IMR-90 (cell line): ENCODE data around the gene NFAT5. TPM values are rescaled to one million over a fixed set of nuclear protein-coding genes. Genes with fewer than 3 reads are reported as not detected.

Source experiments
- ATAC-seq: fragments of 200-7000 bp; cut with Tn5 transposase; 2 replicates; pipeline ENCODE4 v1.9.1; 2020; ENCODE audit warnings: low read depth, mild to moderate bottlenecking, moderate library complexity
- BruUV-seq: library from RNA; stranded (reverse); fragments of 400-500 nt; replicated peaks from 2 replicates; lab custom pipeline; 2021; lab: Mats Ljungman, UMichigan
- CTCF ChIA-PET: fragments of 300-600 bp; formaldehyde crosslinking; extraction: SDS; loops from one replicate; lab custom pipeline; 2021; ENCODE audit warnings: antibody characterized with exemption; lab: Yijun Ruan, JAX
- POLR2A ChIA-PET: fragments of 300-600 bp; sonication (Branson Sonifier 250); formaldehyde crosslinking; loops from one replicate; lab custom pipeline; 2022; ENCODE audit warnings: antibody characterized with exemption; ENCODE audit not compliant: unreplicated experiment; lab: Charles Lee
- DNase-seq: peaks from one replicate; pipeline ENCODE4 v3.0.0; 2013
- H2AFZ ChIP-seq: replicated peaks from 2 replicates; pipeline ENCODE3; 2013; ENCODE audit warnings: low read length, mild to moderate bottlenecking; ENCODE audit not compliant: poor library complexity
- H2AK5ac ChIP-seq: 2 replicates; pipeline ENCODE4 v1.6.1; 2013; ENCODE audit warnings: low read depth, low read length, inconsistent platforms
- H2AK9ac ChIP-seq: replicated peaks from 2 replicates; pipeline ENCODE3; 2013; ENCODE audit warnings: mild to moderate bottlenecking, low read depth, low read length, moderate library complexity; ENCODE audit not compliant: poor library complexity
- H2BK120ac ChIP-seq: 2 replicates; pipeline ENCODE4 v1.6.1; 2013; ENCODE audit warnings: low read depth, low read length, inconsistent platforms
- H2BK15ac ChIP-seq: 3 replicates; pipeline ENCODE4 v1.6.1; 2013; ENCODE audit warnings: low read depth, low read length, inconsistent platforms
- H2BK20ac ChIP-seq: 2 replicates; pipeline ENCODE4 v1.6.1; 2013; ENCODE audit warnings: low read depth, mild to moderate bottlenecking, inconsistent platforms, low read length, moderate library complexity
- H2BK5ac ChIP-seq: 2 replicates; pipeline ENCODE4 v1.6.1; 2013; ENCODE audit warnings: mild to moderate bottlenecking, low read depth, low read length, inconsistent platforms; ENCODE audit not compliant: poor library complexity, severe bottlenecking
- H3K14ac ChIP-seq: replicated peaks from 2 replicates; pipeline ENCODE4 v1.6.1; 2013; ENCODE audit warnings: low read depth, low read length, inconsistent platforms
- H3K18ac ChIP-seq: 2 replicates; pipeline ENCODE4 v1.6.1; 2013; ENCODE audit warnings: low read depth, low read length, control low read depth
- H3K23ac ChIP-seq: 2 replicates; pipeline ENCODE4 v1.6.1; 2013; ENCODE audit warnings: low read depth, low read length, inconsistent platforms
- H3K27ac ChIP-seq: 2 replicates; pipeline ENCODE4 v1.5.1; 2013; ENCODE audit warnings: mild to moderate bottlenecking, control low read depth, low read length; ENCODE audit not compliant: insufficient read depth
- H3K27me3 ChIP-seq: 2 replicates; pipeline ENCODE4 v1.6.1; 2013; ENCODE audit warnings: low read length; ENCODE audit not compliant: control insufficient read depth, insufficient read depth
- H3K36me3 ChIP-seq: 2 replicates; pipeline ENCODE4 v1.6.1; 2013; ENCODE audit warnings: low read length, mixed read lengths; ENCODE audit not compliant: control insufficient read depth, insufficient read depth
- H3K4ac ChIP-seq: 2 replicates; pipeline ENCODE4 v1.6.1; 2013; ENCODE audit warnings: low read depth, low read length, inconsistent platforms
- H3K4me1 ChIP-seq: 2 replicates; pipeline ENCODE4 v1.6.1; 2013; ENCODE audit warnings: low read length, mixed read lengths; ENCODE audit not compliant: control insufficient read depth, insufficient read depth
- H3K4me2 ChIP-seq: 2 replicates; pipeline ENCODE4 v1.6.1; 2013; ENCODE audit warnings: low read depth, mild to moderate bottlenecking, control low read depth, low read length, moderate library complexity
- H3K4me3 ChIP-seq: 2 replicates; pipeline ENCODE4 v1.5.1; 2013; ENCODE audit warnings: low read depth, mild to moderate bottlenecking, control low read depth, low read length, moderate library complexity; ENCODE audit not compliant: insufficient read depth
- H3K56ac ChIP-seq: 2 replicates; pipeline ENCODE4 v1.6.1; 2013; ENCODE audit warnings: low read length, inconsistent platforms; ENCODE audit not compliant: insufficient read depth; ENCODE audit errors: extremely low read depth
- H3K79me1 ChIP-seq, 2 experiments: 2 replicates each; pipeline ENCODE4 v1.6.1; 2013; ENCODE audit warnings: low read length in 2 of 2, inconsistent platforms in 1 of 2, low read depth in 1 of 2
- H3K9ac ChIP-seq: 2 replicates; pipeline ENCODE4 v1.6.1; 2013; ENCODE audit warnings: low read depth, low read length, control low read depth
- H3K9me1 ChIP-seq: 2 replicates; pipeline ENCODE4 v1.6.1; 2013; ENCODE audit warnings: low read length, inconsistent platforms; ENCODE audit not compliant: insufficient read depth
- H3K9me3 ChIP-seq: 2 replicates; pipeline ENCODE4 v1.6.1; 2013; ENCODE audit warnings: low read length; ENCODE audit not compliant: control insufficient read depth, insufficient read depth
- H4K20me1 ChIP-seq: 2 replicates; pipeline ENCODE4 v1.6.1; 2013; ENCODE audit warnings: low read length, inconsistent platforms; ENCODE audit not compliant: insufficient read depth
- H4K5ac ChIP-seq: 2 replicates; pipeline ENCODE4 v1.6.1; 2013; ENCODE audit warnings: mild to moderate bottlenecking, low read depth, low read length, control low read depth
- H4K8ac ChIP-seq, 2 experiments: 2 replicates each; pipeline ENCODE4 v1.6.1; 2013; ENCODE audit warnings: low read depth in 2 of 2, low read length in 2 of 2, control low read depth in 1 of 2, inconsistent platforms in 1 of 2
- H4K91ac ChIP-seq: 2 replicates; pipeline ENCODE4 v1.6.1; 2013; ENCODE audit warnings: low read depth, low read length, inconsistent platforms; ENCODE audit not compliant: insufficient read depth
- BHLHE40 ChIP-seq: fragments of 150-350 bp; IDR thresholded peaks from 2 replicates; pipeline ENCODE4 v1.6.1; 2016; ENCODE audit warnings: mild to moderate bottlenecking, low read depth, low read length
- CEBPB ChIP-seq: IDR thresholded peaks from 2 replicates; pipeline ENCODE4 v1.6.1; 2012; ENCODE audit warnings: low read depth, low read length, improper control_type of control experiment
- CHD1 ChIP-seq: IDR thresholded peaks from 2 replicates; pipeline ENCODE4 v1.6.1; 2012; ENCODE audit warnings: low read depth, low read length, improper control_type of control experiment
- FOS ChIP-seq: fragments of 150-350 bp; IDR thresholded peaks from 2 replicates; pipeline ENCODE4 v1.6.1; 2016; ENCODE audit warnings: low read depth, low read length
- MAFK ChIP-seq: IDR thresholded peaks from 2 replicates; pipeline ENCODE4 v1.6.1; 2012; ENCODE audit warnings: low read depth, low read length, improper control_type of control experiment
- MAZ ChIP-seq: IDR thresholded peaks from 2 replicates; pipeline ENCODE4 v1.6.1; 2012; ENCODE audit warnings: low read depth, mild to moderate bottlenecking, low read length, improper control_type of control experiment, moderate library complexity, borderline replicate concordance
- MXI1 ChIP-seq: IDR thresholded peaks from 2 replicates; pipeline ENCODE4 v1.6.1; 2012; ENCODE audit warnings: low read depth, mild to moderate bottlenecking, low read length, moderate library complexity, borderline replicate concordance
- NFE2L2 ChIP-seq: fragments of 150-350 bp; IDR thresholded peaks from 2 replicates; pipeline ENCODE4 v1.6.1; 2016; ENCODE audit warnings: low read depth, mild to moderate bottlenecking, low read length
- POLR2A ChIP-seq: IDR thresholded peaks from 2 replicates; pipeline ENCODE4 v1.6.1; 2012; ENCODE audit warnings: mild to moderate bottlenecking, low read depth, low read length
- RAD21 ChIP-seq: IDR thresholded peaks from 2 replicates; pipeline ENCODE4 v1.6.1; 2012; ENCODE audit warnings: low read length, improper control_type of control experiment
- RCOR1 ChIP-seq: IDR thresholded peaks from 2 replicates; pipeline ENCODE4 v1.6.1; 2012; ENCODE audit warnings: mild to moderate bottlenecking, low read length, improper control_type of control experiment; ENCODE audit not compliant: insufficient replicate concordance
- RFX5 ChIP-seq: IDR thresholded peaks from 2 replicates; pipeline ENCODE4 v1.8.0; 2012; ENCODE audit warnings: low read depth, mild to moderate bottlenecking, low read length, moderate library complexity
- SMC3 ChIP-seq: fragments of 150-350 bp; IDR thresholded peaks from 2 replicates; pipeline ENCODE4 v1.6.1; 2016; ENCODE audit warnings: low read depth, mild to moderate bottlenecking, antibody characterized with exemption, low read length, moderate library complexity
- WGBS, 2 experiments: methylation state at CpG; one replicate each; pipeline versions ENCODE4 v1.1.5 to v1.1.7; 2013; ENCODE audit warnings: missing lambda C conversion rate in 2 of 2; ENCODE audit not compliant: insufficient read length in 1 of 2; ENCODE audit errors: extremely low coverage in 2 of 2; 5-methylcytosine and 5-hydroxymethylcytosine counted together
- dilution Hi-C: fragments of 300-500 bp; cut with HindIII; formaldehyde crosslinking; loops from one replicate; pipeline ENCODE4 v1.14.3; 2018; ENCODE audit warnings: low sequenced_read_pairs; ENCODE audit not compliant: unreplicated experiment
- in situ Hi-C: fragments of 300-500 bp; cut with MboI; formaldehyde crosslinking; loops from 3 replicates; pipeline ENCODE4 v1.14.3; 2019; ENCODE audit warnings: low sequenced_read_pairs, inconsistent platforms, mixed read lengths
- intact Hi-C: fragments of 100-400 bp; cut with micrococcal nuclease; formaldehyde crosslinking; loops from 2 replicates; pipeline ENCODE4 v1.10.0; 2022
- polyA plus RNA-seq, 3 experiments: library from polyadenylated mRNA; depleted of rRNA; stranded (reverse); fragments of >200 nt; gene quantifications; 2 replicates each; pipeline ENCODE4 v1.2.3, GENCODE V29; 2012; ENCODE audit warnings: low replicate concordance in 1 of 3
- total RNA-seq: library from RNA; depleted of rRNA; stranded (reverse); fragments of >200 nt; gene quantifications from 2 replicates; pipeline ENCODE4 v1.2.3, GENCODE V29; 2012
- TF ChIP-seq, protein P1 (sequence below): conservative IDR thresholded peaks from 2 replicates; pipeline ENCODE4 v1.5.1; 2012; ENCODE audit warnings: mild to moderate bottlenecking, low read depth, low read length, improper control_type of control experiment
- TF ChIP-seq, protein P2 (sequence below): fragments of 150-350 bp; IDR thresholded peaks from 2 replicates; pipeline ENCODE4 v1.6.1; 2016; ENCODE audit warnings: low read depth, mild to moderate bottlenecking, low read length, moderate library complexity, borderline replicate concordance
- TF ChIP-seq, protein P3 (sequence below): fragments of 150-350 bp; IDR thresholded peaks from 2 replicates; pipeline ENCODE4 v1.6.1; 2017; ENCODE audit warnings: mild to moderate bottlenecking, antibody characterized with exemption, low read length, low read depth

Gene NFAT5
- total and polyA plus RNA-seq, 2 of the 4 experiments (the other 2 are of a cell fraction) = 10.9 to 20.1 TPM

DNA sequence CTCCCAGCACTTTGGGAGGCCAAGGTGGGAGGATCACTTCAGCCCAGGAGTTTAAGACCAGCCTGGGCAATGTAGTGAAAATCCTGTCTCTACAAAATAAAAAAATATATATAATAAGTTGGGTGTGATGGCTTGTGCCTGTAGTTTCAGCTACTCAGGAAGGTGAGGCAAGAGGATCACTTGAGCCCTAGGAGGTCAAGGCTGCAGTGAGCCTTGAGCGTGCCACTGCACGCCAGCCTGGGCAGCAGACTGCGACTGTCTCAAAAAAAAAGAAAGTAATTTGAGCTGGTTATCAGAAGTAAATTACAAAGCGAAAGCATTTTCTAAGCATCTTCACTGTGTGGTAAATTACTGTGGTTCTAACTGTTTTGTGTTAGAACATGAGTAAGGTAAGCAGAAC is 94.4 kb downstream of the NFAT5 start:
- no peak overlapping the region for H3K14ac ChIP-seq
- no TSS peak for BruUV-seq
- no peak overlapping the region for H3K4me3 ChIP-seq
- DNase-seq = no peak
- H4K20me1 ChIP-seq = no peaks in the 10 kb centered on the region
- TF ChIP-seq MAZ (no peak), FOS (no peak), BHLHE40 (no peak), RAD21 (no peak), MXI1 (no peak), CHD1 (no peak), CEBPB (no peak), RFX5 (no peak), POLR2A (no peak), NFE2L2 (no peak), MAFK (no peak), SMC3 (no peak), RCOR1 (no peak)
- TF ChIP-seq, protein P1, sequence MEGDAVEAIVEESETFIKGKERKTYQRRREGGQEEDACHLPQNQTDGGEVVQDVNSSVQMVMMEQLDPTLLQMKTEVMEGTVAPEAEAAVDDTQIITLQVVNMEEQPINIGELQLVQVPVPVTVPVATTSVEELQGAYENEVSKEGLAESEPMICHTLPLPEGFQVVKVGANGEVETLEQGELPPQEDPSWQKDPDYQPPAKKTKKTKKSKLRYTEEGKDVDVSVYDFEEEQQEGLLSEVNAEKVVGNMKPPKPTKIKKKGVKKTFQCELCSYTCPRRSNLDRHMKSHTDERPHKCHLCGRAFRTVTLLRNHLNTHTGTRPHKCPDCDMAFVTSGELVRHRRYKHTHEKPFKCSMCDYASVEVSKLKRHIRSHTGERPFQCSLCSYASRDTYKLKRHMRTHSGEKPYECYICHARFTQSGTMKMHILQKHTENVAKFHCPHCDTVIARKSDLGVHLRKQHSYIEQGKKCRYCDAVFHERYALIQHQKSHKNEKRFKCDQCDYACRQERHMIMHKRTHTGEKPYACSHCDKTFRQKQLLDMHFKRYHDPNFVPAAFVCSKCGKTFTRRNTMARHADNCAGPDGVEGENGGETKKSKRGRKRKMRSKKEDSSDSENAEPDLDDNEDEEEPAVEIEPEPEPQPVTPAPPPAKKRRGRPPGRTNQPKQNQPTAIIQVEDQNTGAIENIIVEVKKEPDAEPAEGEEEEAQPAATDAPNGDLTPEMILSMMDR = no peak
- TF ChIP-seq, protein P2, sequence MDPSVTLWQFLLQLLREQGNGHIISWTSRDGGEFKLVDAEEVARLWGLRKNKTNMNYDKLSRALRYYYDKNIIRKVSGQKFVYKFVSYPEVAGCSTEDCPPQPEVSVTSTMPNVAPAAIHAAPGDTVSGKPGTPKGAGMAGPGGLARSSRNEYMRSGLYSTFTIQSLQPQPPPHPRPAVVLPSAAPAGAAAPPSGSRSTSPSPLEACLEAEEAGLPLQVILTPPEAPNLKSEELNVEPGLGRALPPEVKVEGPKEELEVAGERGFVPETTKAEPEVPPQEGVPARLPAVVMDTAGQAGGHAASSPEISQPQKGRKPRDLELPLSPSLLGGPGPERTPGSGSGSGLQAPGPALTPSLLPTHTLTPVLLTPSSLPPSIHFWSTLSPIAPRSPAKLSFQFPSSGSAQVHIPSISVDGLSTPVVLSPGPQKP = no peak
- TF ChIP-seq, protein P3, sequence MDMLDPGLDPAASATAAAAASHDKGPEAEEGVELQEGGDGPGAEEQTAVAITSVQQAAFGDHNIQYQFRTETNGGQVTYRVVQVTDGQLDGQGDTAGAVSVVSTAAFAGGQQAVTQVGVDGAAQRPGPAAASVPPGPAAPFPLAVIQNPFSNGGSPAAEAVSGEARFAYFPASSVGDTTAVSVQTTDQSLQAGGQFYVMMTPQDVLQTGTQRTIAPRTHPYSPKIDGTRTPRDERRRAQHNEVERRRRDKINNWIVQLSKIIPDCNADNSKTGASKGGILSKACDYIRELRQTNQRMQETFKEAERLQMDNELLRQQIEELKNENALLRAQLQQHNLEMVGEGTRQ = no peak
- H3K36me3 ChIP-seq = peaks cover 39% of the 10 kb centered on the region
- CTCF ChIA-PET = no interaction called here
- no peak overlapping the region for H2BK20ac ChIP-seq
- no peak overlapping the region for H3K56ac ChIP-seq
- no peak overlapping the region for H3K27ac ChIP-seq
- no peak overlapping the region for H2AK9ac ChIP-seq
- no peaks in the 10 kb centered on the region for H3K9me3 ChIP-seq
- no peak overlapping the region for H2BK15ac ChIP-seq
- ATAC-seq = no peak
- no peaks in the 10 kb centered on the region; the same call in 1 of the 2 replicates for H3K9me1 ChIP-seq
- POLR2A ChIA-PET = no interaction called here
- H3K4me2 ChIP-seq = no peak overlapping the region
- no peak overlapping the region for H3K23ac ChIP-seq
- dilution Hi-C loops (no loop called here), in situ Hi-C loops (no loop called here), intact Hi-C loops (no loop called here)
- no peak overlapping the region for H2BK120ac ChIP-seq
- no peak overlapping the region for H2BK5ac ChIP-seq
- H3K4me1 ChIP-seq = no peaks in the 10 kb centered on the region
- no peak overlapping the region for H4K8ac ChIP-seq
- H3K9ac ChIP-seq = no peak overlapping the region
- H3K18ac ChIP-seq = no peak overlapping the region
- no peak overlapping the region for H2AK5ac ChIP-seq
- no peaks in the 10 kb centered on the region for H3K27me3 ChIP-seq
- peaks cover 10 to 21% of the 10 kb centered on the region in 2 experiments for H3K79me1 ChIP-seq
- no peak overlapping the region for H4K5ac ChIP-seq
- H2AFZ ChIP-seq = no peak overlapping the region
- no CpG with 5 or more reads among the region's 4 CpGs for WGBS, 2 experiments
- H4K91ac ChIP-seq = no peak overlapping the region
- H3K4ac ChIP-seq = no peak overlapping the region
